NT2/D1 (cell line): ENCODE results near the gene SND1.

Source experiments
- SUZ12 ChIP-seq: IDR thresholded peaks from 2 replicates; pipeline ENCODE4 v1.6.1; 2011; ENCODE audit not compliant: insufficient read length, insufficient read depth; ENCODE audit errors: extremely low read depth
- YY1 ChIP-seq: IDR thresholded peaks from 2 replicates; pipeline ENCODE4 v1.6.1; 2011; ENCODE audit not compliant: insufficient read length, insufficient read depth

GRCh38 chr7:128131115-128131514 lies 479.1 kb downstream of the SND1 start:
- TF ChIP-seq YY1 (no peak), SUZ12 (no peak)
